Measurements from ENCODE around the gene PTPRZ1.

PTPRZ1 gene

GRCh38 chr7:121891731-121892130 lies 18.8 kb downstream of the PTPRZ1 start:
- DNase-seq (ENCODE audit: low spot score), result no peak

- DNase-seq (ENCODE audit: low spot score), result no peak
Observed at GRCh38 chr7:121901026-121901425, 28.1 kb downstream of the PTPRZ1 start.

GRCh38 chr7:121904120-121904519 lies 31.2 kb downstream of the PTPRZ1 start:
- no peak for DNase-seq (ENCODE audit: low spot score)

DNA sequence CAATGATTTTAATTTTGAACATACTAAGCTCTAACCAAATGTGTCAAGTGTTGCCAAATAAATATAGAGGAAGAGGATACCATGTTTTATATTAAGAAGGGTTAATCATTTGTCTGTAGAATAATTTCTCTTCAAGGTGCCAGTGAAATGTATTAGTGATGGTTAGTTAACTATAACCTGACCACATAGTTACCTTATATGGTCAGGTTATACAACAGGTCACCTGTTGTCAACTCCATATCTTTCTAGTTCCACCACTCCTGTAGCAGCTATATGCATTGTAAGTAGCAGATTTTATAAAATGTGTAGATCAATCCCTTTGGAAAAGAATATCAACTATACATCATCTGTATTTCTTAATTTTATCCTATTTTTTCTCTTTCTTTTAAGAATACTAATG lies 35.1 kb downstream of the PTPRZ1 start:
- DNase-seq (ENCODE audit: low spot score), result no peak

DNA sequence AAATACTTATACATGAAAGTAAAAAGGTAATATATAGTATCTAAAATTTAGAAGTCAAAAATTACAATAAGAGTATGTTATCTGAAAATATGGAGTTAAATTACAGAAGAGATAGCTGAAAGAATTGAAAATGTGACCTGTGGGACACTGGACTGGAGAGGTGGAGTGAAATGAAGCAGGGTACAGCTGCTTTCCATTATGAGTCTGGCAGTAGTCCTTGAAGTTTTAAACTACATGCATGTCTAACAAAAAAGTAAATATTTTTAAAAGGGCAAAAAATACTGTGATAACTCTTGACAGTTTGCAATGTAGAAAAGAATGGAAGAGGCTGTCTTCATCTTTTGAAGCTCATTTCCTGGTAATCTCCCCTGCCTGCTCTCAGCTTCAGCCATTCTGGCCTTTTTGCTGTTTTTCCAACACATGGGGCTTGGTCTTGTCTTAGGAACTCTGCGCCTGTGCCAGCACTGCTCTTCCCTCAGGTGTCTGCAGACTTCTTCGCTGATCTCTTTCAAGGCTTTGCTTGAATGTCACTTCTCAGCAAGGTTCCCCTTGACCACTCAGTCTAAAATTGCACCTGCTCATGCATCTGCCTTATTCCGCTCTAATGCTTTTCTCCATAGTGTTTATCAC lies 36.9 kb downstream of the PTPRZ1 start:
- DNase-seq (ENCODE audit: low spot score), result no peak

- peak; percentile 14 for DNase-seq (ENCODE audit: low spot score)
Observed at GRCh38 chr7:121913947-121914675, 41.1 kb downstream of the PTPRZ1 start.

DNA sequence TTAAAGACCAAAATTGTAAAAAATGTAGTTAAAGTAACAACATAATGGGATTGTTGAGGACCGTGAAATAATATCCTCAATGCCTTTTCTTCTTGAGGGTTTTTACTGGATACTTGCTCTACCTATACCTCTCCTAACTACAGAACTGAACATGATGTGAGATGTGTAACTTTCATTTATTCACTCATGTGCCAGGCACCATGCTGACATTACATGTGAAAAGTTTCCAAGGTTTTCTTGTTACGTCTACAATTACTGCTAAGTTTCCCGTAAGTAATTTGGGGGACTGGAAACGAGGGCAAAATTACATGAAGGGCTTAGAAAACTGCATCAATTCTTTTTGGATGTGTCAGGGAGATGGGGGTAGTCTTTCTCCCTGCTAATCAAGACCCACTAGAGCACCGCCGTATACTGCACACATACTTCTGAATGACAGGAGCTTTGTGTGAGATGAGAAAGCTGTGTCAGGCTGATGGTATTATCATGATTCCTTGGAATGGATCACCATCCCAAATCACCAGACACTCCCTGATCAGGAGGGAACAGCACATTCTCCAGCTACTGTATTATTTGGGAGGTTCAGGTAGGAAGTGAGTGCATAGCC lies 41.8 kb downstream of the PTPRZ1 start:
- no peak for DNase-seq (ENCODE audit: low spot score)

- peak; percentile 24 for DNase-seq (ENCODE audit: low spot score)
Observed at GRCh38 chr7:121916211-121916610, 43.2 kb downstream of the PTPRZ1 start.

DNA sequence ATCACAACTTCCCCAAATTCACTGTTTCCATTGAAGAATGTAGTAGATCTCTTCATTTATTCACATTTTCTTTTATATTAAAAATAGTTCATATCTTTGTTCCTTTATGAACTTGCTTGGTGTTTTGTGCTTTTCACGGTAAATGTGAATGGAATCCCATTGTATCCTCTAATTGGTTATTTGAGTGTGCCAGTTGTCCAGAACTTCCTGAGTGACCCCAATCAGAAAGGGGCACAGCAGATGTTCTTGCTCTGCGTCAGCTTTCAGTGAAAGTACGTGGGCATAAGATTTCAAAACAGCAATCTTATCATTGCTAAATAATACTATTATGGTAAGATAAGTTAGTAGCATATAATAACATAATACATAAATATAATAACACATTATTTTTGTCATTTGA lies 47.0 kb downstream of the PTPRZ1 start:
- no peak for DNase-seq (ENCODE audit: low spot score)

- no peak for DNase-seq (ENCODE audit: low spot score)
Observed at GRCh38 chr7:121924269-121925186, 51.6 kb downstream of the PTPRZ1 start.

DNA sequence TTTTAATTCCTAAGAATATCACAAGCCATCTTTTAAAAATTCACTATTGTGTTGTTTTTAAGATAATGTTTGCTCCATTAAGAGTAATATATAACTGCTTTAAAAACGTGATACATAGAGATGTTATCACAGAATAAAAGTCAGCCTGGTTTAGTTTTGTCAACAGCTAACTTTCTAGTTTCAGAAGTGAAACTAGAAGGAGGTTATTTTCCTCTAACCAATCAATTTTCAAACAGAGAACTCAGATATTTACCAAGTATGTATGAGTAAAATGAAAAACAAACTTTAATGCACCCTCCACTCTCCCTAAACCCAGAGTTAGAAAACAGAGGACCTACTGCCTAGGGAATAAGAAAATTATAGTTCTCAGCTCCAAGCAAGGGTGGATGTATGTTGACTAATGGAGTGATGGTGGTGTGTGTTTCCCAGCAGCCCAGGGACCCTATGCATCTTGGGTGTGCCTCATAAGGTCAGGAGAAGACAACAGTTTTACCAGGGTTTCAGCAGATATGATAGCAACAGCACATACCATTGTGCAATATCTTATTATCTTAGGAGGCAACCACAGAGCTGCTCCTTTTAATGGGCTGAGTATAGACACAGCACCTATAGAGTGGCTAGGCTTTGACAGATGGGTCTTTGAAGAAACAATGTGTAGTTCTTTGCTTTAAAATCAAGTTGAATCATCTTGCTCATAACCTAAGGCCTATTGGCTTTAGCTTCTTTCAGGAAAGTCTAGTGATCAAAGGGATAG lies 58.4 kb downstream of the PTPRZ1 start:
- DNase-seq (ENCODE audit: low spot score), result no peak

GRCh38 chr7:121932768-121933167 lies 59.8 kb downstream of the PTPRZ1 start:
- DNase-seq (ENCODE audit: low spot score), result no peak

DNA sequence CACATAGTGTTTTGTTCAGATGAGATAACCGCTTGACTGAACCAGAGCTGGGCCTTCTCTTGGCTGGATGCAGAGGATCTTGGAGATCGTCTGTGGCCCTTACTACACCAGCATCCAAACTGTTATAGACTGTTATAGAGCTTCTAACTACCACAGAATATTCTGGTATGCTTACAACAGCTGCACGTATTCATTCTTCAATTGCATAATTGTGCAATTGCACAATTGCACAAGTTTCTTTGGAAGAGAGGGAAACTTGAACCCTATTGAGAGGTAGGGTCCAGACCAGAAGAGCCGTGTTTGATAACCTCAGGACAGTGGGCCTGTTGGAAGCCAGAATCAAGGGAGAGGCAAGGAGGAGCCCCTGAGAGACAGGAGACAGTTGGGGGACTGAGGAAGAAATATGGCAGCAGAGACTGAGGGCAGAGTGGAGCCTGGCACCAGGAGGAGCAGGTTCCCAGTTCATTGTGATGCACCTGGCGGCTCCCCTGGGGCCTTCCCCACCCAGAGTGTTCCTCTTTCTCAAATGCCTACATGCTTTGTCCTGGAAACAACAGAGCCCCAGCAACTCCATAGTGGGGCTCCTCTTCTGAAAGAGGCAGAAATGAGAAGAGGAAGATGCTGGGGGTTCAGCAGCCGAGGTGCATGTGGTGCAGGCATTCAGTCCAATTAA lies 64.1 kb downstream of the PTPRZ1 start:
- no peak for DNase-seq (ENCODE audit: low spot score)

DNA sequence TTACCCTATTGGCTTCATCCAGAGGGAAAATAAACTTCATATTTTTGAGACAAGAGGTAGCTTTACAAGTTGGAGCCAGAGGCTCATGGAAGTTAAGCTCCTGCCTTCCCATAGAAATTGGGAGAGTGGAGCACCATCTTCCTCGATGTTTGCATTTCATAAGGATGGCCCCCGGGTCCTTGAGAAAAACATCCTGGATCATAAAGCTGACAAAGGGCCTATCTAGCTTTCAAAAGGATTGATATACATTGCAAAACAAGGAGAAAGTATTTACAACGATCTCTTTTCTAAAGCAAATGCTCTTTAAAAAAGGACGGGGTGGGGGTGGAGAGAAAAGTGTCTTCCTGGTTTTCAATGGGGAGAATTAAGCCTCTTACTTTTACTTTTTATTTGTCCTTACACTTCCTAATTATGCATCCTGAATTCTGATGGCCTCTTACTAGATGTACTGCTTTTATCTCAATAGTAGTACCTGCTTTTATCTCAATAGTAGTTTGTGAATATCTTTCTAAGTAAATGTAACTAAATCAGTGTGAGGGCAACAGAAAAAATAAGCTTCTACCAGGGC lies 65.6 kb downstream of the PTPRZ1 start:
- no peak for DNase-seq (ENCODE audit: low spot score)

- no peak for DNase-seq (ENCODE audit: low spot score)
Observed at GRCh38 chr7:121940918-121941317, 68.0 kb downstream of the PTPRZ1 start.

GRCh38 chr7:121941830-121942229 lies 68.9 kb downstream of the PTPRZ1 start:
- DNase-seq (ENCODE audit: low spot score), result no peak

DNA sequence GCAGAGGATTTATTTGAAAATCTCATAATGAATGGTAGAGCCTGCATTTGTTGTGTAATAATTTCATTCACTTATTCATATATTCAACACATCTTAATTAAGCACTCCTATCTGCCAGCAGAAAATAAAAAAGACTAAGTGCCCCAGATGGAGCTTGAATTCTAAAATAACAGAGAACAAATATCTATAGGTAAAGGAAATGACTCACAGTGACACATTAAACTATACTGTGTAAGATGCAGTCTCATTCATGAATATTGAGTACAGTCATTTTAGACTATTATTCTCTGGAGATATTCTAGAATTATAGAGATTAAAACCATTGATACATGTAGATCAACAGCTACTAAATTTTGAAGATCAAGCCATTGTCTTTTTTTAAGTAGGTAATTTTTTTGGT lies 72.1 kb downstream of the PTPRZ1 start:
- no peak for DNase-seq (ENCODE audit: low spot score)

DNA sequence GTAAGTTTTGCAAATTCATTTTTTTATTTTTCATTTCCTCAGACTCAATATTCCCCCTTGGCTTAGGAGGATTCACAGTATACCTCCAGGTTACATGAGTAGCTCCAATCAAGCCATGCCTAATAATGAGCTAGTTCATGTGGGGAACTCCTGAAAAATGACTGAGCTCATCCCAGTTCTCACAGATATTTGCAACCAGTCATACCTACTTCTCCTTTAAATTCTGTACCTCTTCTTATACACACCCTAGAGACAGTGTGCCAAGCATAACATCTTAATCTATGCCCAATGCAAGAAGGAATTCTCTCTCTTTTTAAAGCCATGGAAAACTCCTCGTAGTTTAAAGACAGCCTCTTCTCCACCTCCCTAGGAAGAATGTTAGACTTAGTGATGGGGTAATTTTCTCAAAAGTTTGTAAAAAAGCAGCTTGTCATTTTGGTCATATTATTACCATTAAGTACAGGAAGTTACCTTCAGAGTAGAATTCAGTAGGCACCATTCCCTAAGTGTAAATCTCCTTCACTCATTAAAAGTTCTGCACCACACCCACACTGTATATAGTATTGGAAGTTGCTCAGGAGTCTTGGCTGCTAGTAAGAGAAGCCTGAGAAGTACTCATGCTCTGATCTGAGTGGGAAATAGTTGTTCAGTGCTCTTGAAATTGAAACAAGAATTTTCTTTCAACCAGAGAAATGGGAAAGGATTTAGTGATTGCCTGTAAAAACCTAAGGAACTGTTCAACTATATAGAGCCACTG lies 72.7 kb downstream of the PTPRZ1 start:
- no peak for DNase-seq (ENCODE audit: low spot score)

DNA sequence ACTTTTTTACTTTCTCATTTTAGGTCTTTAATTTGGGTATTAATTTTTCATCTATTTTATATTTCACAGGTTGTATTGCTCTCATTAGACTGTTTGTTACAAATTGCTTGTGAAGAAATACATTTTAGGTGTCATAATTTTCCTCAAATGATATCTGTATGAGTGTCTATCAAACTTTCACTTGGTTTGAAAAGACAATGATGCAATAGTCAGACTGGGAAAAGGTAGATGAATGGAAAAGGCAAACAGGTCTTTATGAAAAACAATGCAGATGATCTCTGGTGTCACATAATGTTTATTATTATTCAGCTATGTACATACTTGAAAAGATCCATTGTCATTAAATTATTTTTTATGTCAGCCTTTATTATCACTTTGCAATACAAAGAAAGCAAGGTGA lies 80.2 kb downstream of the PTPRZ1 start:
- no peak for DNase-seq (ENCODE audit: low spot score)

- no peak for DNase-seq (ENCODE audit: low spot score)
Observed at GRCh38 chr7:121953601-121954000, 80.6 kb downstream of the PTPRZ1 start.
